Psoas muscle (tissue), 8 donors: Measurements from ENCODE around the gene ERO1B. TPM values are rescaled to one million over a fixed set of nuclear protein-coding genes. Genes with fewer than 3 reads are reported as not detected.
A peak's percentile ranks its signal among the peaks of the same experiment; 100 is the strongest.

Source experiments
- ATAC-seq, 4 donors: fragments of 200-7000 bp; cut with Tn5 transposase; one replicate each; pipeline ENCODE4 v1.9.1; 2020; ENCODE audit warnings: moderate library complexity in 3 of 4, mild to moderate bottlenecking in 2 of 4
- DNase-seq, 2 donors: peaks; one replicate each; pipeline ENCODE4 v3.0.0-alpha.2; 2020
- H3K27ac ChIP-seq: fragments of 200-600 bp; one replicate; pipeline ENCODE4 v1.8.0; 2022
- H3K27me3 ChIP-seq, 3 donors: fragments of 200-600 bp in 1 of 3; one replicate each; pipeline versions ENCODE4 v1.6.1 to v1.8.0; 2013 to 2022; ENCODE audit warnings: low read length in 2 of 3, mild to moderate bottlenecking in 2 of 3, moderate library complexity in 1 of 3; ENCODE audit not compliant: insufficient read depth in 3 of 3
- H3K36me3 ChIP-seq, 2 donors: fragments of 200-600 bp in 1 of 2; one replicate each; pipeline versions ENCODE4 v1.6.1 to v1.8.0; 2013 to 2022; ENCODE audit warnings: low read depth in 1 of 2, mild to moderate bottlenecking in 1 of 2, moderate library complexity in 1 of 2; ENCODE audit not compliant: insufficient read depth in 1 of 2
- H3K4me1 ChIP-seq: fragments of 200-600 bp; one replicate; pipeline ENCODE4 v1.8.0; 2022
- H3K4me3 ChIP-seq: fragments of 200-600 bp; one replicate; pipeline ENCODE4 v1.8.0; 2022; ENCODE audit warnings: mild to moderate bottlenecking
- H3K9me3 ChIP-seq: fragments of 200-600 bp; one replicate; pipeline ENCODE4 v1.8.0; 2022
- CTCF ChIP-seq: fragments of 200-600 bp; IDR thresholded peaks from one replicate; pipeline ENCODE4 v1.8.0; 2022; ENCODE audit warnings: antibody characterized with exemption
- WGBS, 3 donors: extraction: QIAGEN DNeasy Blood & Tissue Kit; methylation state at CpG; one replicate each; pipeline versions ENCODE4 v1.1.6 to v1.1.7; 2013; 5-methylcytosine and 5-hydroxymethylcytosine counted together
- intact Hi-C, 2 donors: fragments of 100-400 bp; cut with DNase I; formaldehyde crosslinking; loops; one replicate each; pipeline versions ENCODE4 v1.11.0 to v1.14.2; 2022
- polyA plus RNA-seq, 3 donors: library from polyadenylated mRNA; stranded (reverse); fragments of 200-250 nt; gene quantifications; one replicate each; pipeline ENCODE4 v1.2.3, GENCODE V29; 2013
- total RNA-seq, 4 donors: library from RNA; stranded (reverse); fragmentation: NEBNext Ultra II Directional in 2 of 4; extraction: Animal tissue kit (Norgen Biotek cat#: 25700) in 2 of 4; gene quantifications; one replicate each; pipeline versions ENCODE4 v1.2.1 to v1.2.4, GENCODE V29; 2021 to 2023
- donor health status: healthy with polysubstance abuse.
- donor health status: DM: no; HTN: no; CAD: no; lungs with moderate emphysema.
- donor health status: Bipolar disorder and iron deficiency.
- donor health status: healthy.
- donor health status: DM: yes; HTN: yes; CAD: no.
- donor health status: DM: no; HTN: no; CAD: no.
- donor health status: DM: no; HTN: no; CAD: no.
- donor health status: DM: yes; HTN: yes; CAD: no.

Gene ERO1B
- total and polyA plus RNA-seq, 7 donors: 1.3 to 6.0 (median 2.6) TPM

DNA sequence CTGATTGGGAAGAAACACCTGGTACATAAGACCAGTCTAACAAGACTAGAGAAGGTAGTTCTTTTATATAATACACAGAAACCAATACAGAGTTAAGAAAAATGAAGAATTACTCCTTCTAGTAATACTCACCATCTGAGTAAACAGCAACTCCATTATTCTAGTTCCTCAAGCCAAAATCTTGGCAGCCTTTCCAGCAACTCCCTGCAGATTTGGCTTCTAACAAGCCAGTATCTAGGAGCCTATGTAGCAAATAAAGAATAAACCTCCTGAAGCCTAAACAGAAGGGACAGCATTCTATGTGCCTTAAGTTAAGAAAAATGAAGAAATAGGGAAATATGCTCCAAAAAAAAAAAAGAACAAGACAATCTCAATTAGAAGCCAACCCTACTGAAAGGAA lies 24.5 kb downstream of the ERO1B start:
- no peaks in the 10 kb centered on the region for H3K36me3 ChIP-seq
- no peak overlapping the region for H3K27ac ChIP-seq
- DNase-seq (no peak), ATAC-seq (no peak)
- H3K27me3 ChIP-seq: no peaks in the 10 kb centered on the region
- H3K4me3 ChIP-seq: no peak overlapping the region
- intact Hi-C loops: no loop called here
- H3K9me3 ChIP-seq: peaks cover 24% of the 10 kb centered on the region
- no peaks in the 10 kb centered on the region for H3K4me1 ChIP-seq
- no peak for TF ChIP-seq CTCF

DNA sequence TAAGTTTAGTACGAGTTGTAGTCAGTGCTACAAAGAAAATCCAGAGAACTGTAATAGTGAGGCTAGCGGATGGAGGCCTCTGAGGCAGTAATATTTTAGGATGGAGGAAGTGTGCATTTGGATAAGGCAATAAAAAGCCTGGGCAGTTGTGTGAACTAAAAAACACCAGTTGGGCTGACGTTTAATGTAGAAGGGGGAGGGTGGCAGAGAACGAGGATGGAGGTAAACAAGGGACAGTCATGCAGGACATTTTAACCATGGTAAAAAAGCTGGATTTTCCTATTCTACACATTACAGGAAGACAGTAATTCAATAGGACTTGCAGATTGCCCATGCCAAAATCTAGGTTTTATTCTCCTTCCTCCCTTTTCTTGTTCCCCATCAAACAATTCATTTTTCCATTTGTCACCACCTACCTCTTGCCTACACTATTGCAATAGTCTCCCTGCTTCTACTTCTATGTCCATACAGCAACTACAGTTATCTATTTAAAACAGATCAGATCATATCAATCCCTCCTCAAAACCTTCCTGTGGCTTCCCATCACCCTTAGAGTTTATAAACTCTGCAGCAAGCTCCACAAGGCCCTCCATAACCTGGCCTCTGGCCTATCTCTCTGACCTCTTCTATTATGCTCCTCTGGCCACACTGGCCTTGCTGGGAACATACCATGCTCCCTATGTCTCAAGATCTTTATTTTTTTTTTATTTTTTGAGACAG lies 27.7 kb downstream of the ERO1B start:
- no peak overlapping the region for H3K4me3 ChIP-seq
- H3K36me3 ChIP-seq: no peaks in the 10 kb centered on the region
- 74 to 81% (median 79%) methylated on average over 4 of the region's 4 CpGs for WGBS, 3 donors
- H3K27me3 ChIP-seq: no peaks in the 10 kb centered on the region
- ATAC-seq (no peak), DNase-seq (no peak)
- H3K27ac ChIP-seq: no peak overlapping the region
- intact Hi-C loops: no loop called here
- H3K9me3 ChIP-seq: peaks cover 13% of the 10 kb centered on the region
- no peak for TF ChIP-seq CTCF
- H3K4me1 ChIP-seq: peaks cover 8% of the 10 kb centered on the region

- Histone ChIP-seq H3K9me3 (peaks cover 4% of the 10 kb centered on the region), H3K4me1 (peaks cover 8% of the 10 kb centered on the region), H3K4me3 (no peak overlapping the region), H3K36me3 (no peaks in the 10 kb centered on the region), H3K27me3 (no peaks in the 10 kb centered on the region), H3K27ac (no peak overlapping the region)
- no peak for DNase-seq
- intact Hi-C loops: no loop called here
- WGBS, 3 donors: 88 to 91% (median 91%) methylated on average over 1 of the region's 1 CpG
- TF ChIP-seq CTCF: no peak
- ATAC-seq: no peak
Measured at GRCh38 chr1:236253119-236253518, 28.6 kb downstream of the ERO1B start.

DNA sequence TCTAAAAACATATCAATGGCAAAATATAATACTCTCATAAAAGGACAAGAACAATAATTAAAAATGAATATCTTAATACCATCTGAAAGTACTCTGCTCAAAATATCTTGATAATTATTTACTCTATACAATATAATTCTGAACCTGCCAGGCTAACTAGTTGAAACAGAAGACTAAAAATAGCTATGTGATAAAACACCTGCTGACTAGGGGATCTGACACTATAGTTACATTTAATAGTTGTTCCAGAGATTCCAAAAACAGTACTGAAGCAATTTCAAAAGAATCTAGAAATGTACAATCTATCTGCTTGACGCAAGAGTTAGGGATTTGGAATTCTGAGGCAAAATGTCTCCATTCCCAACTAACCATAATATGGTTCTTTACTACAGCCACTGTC lies 30.2 kb downstream of the ERO1B start:
- intact Hi-C loops: no loop called here
- Histone ChIP-seq H3K27ac (no peak overlapping the region), H3K4me3 (no peak overlapping the region), H3K27me3 (no peaks in the 10 kb centered on the region), H3K4me1 (peaks cover 8% of the 10 kb centered on the region), H3K36me3 (no peaks in the 10 kb centered on the region), H3K9me3 (no peaks in the 10 kb centered on the region)
- no peak for TF ChIP-seq CTCF
- 26 to 52% (median 50%) methylated on average over 1 of the region's 1 CpG for WGBS, 3 donors
- no peak for DNase-seq
- peak in 3 of 4 donors; percentile 46 to 78 (median 48) for ATAC-seq

DNA sequence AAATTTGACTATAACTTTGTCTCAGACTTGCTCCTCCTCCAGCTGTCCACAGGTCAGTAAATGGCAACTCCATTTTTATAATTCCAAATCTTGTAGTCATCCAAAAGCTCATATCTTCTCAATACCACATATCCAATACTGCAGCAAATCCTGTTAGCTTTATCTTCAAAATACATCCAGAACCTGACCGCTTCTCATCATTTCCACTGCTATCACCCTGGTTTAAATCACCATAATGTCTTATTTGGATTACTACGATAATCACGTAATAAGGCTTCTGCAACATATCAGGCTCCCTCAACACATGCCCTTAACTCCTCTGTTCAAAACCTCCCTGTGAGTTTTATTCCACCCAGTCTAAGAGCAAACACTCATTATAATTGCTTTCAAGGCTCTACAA lies 34.5 kb downstream of the ERO1B start:
- peaks cover 0 to 4% of the 10 kb centered on the region in 2 donors for H3K36me3 ChIP-seq
- WGBS, 3 donors: 97 to 98% (median 98%) methylated on average over 3 of the region's 3 CpGs
- H3K4me1 ChIP-seq: peaks cover 8% of the 10 kb centered on the region
- no peak for DNase-seq
- no peak for TF ChIP-seq CTCF
- no peaks in the 10 kb centered on the region for H3K27me3 ChIP-seq
- ATAC-seq: no peak
- no peak overlapping the region for H3K4me3 ChIP-seq
- intact Hi-C loops: no loop called here
- no peaks in the 10 kb centered on the region for H3K9me3 ChIP-seq
- H3K27ac ChIP-seq: no peak overlapping the region
